GM21528 (cell line): ENCODE results near the gene ADCY6.

ENCODE experiments used
- ATAC-seq: cut with Tn5 transposase; IDR thresholded peaks from one replicate; pipeline ENCODE4 v1.9.1; 2021; ENCODE audit warnings: mild to moderate bottlenecking, moderate library complexity; ENCODE audit not compliant: unreplicated experiment, low FRiP score

Gene ADCY6

DNA sequence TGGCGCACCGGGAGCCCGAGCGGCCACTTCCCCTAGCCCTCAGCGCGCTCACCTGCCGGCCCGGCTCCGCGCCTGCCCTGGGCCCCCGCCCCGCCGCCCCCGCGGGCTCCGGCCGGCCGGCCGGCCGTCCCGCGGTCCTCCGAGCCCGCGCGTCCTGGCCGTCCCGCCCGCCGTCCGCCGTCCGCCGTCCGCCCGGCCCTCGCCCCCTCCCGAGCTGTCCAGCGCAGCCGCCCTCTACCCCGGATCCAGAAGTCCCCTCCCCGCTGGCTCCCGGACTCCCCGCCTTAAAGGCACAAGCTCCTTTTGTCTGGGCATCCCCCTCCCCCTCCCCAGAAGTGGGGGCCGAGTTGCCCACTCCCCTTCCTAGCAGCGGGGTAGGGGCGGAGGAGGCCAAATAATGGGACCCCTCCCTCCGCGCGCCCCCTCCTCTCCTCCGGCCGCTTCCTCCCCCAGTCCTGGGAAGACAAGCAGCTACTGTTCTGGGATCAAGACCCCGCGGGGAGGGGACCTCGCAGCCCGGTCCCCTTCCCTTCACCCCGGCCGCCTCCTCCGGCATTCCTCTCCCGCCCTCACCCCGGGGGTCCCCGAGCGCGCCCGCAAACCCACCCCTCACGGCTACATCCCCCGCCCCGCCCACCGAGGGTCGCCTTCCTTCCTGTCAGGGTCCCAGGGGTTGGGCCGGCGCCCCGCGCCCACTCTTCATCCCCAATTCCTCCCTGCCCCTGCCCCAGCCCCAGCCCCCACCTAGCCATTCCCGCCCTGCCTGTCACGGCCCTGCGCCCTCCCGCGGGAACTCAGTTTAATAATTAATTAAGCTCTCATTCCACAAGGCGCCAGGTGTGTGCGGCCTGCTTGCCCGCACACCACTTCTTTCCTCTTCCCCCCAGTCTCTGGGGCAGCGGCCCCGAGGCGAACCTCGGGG, at the start of gene ADCY6:
Gene ADCY6 (minus strand): TSS at position 236 of the 922 bp plus-strand sequence. CDS start 5,655 bp downstream, outside the sequence.
- ATAC-seq = no peak

DNA sequence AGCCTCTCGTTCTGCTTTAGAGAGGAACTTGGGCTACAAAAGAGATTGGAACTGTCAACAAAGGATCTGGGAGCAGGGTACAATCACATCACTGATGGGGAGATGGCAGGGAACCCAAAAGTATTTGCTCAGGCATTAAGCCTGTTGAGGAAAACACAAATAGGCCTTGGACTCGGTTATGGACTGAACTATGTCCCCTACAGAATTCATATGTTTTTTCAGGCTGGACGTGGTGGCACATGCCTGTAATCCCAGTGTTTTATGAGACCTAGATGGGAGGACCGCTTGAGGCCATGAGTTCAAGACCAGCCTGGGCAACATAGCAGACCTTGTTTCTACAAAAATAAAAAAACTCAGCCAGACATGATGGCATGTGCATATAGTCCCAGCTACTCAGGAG, 49.2 kb upstream of the ADCY6 start:
- ATAC-seq = no peak

DNA sequence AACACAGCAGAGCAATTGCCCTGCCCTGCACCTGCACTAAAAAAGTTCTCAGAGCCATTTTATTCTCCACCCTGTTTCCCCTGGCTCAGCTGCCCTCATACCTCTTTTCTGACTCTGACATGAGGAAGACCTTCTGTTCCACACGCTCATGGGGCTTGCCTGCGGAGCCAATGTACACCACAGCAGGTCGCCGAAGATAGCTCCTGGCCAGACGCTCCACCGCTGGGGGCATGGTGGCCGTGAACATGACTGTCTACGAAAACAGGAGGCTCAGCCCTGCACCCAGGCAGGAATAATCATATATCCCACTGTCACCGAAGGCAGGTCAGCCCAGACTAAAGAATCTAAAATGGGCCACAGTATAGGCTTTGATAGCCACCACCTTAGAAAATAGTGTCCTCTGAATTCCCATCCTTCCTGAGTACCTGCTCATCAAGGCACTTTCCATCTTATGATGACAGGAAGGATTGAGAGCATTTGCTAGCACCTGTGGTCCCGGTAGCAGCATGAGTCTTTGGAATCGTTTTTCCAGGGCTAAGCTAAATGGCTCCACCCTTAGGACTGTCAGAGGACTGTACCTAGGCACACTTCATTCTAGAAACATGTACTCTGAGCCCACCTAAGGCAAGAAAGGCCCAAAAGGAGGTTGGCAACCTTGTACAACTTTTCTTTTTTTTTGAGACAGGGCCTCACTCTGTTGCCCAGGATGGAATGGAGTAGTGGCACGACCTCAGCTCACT, 43.6 kb upstream of the ADCY6 start:
- ATAC-seq = no peak

DNA sequence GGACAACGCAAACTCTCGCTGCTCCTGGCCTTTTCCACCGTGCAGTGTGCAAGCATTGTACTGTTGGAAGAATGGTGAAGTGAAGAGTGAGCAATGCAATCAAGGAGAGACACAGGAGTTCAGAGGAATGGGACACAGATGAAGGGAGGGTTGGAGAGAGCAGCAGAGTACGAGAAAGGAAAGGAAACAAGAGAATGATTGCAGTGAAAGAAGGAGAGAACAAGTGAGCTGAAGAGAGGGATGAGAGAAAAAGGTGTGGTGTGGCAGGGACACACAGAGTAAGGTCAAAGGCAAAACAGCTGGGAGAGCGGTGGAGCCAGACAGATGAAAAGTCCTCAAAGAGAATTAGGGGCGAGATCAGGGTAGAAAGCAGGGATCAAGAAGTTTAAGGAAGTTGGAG, 42.4 kb upstream of the ADCY6 start:
- ATAC-seq = no peak

DNA sequence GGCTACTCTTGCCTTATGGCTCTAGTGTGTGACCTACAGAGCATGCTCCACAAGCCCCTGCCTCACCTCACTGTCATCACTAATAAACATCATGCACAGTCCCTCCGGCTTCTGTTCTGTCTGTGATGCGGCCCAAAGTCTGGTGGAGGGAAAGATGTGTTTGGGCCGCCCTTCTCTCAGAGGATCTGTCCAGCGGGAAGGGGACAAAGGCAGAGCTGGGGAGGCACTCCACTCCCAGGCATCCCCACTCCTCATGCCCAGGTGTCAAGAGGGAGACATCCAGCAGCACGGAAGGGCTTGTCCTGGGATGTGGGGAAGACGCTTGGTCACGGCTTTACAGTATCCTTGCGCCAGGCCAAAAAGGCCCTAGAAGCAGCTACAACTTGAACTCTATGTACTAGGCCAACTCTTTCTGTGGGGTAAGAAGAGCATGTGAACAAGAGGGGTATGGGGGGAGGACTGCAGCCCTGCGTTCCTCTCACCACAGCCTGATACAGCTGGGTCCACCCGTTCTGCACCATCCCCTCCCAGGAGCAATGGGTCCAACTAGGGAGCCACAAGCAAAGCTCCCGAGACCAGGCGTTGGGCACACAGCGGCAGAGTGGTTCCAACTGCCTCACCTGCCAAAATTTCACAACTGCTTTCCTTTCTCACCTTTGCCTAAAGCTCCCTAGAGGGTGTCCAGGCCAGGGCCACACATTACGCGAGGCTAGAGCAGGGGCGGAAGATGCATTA, 40.1 kb upstream of the ADCY6 start:
- ATAC-seq = no peak

DNA sequence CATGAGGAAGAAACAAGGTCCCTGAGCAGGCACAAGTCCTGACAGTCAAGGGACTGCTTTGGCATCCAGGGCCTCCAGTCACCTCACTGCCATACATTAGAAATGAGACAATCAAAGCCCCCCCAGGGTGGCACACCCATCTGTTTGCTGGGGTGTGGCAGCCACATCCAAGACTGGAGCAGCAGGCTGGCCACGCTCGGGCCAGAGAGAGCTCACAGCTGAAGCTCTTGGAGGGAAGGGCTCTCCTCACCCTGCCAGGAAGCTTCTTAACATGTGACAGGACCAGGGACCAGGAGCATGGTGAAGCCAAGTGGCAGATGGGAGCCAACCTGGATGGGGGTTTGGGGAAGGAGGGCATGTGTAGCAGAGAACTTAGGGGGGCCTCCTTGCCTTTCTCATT, 39.4 kb upstream of the ADCY6 start:
- no peak for ATAC-seq

DNA sequence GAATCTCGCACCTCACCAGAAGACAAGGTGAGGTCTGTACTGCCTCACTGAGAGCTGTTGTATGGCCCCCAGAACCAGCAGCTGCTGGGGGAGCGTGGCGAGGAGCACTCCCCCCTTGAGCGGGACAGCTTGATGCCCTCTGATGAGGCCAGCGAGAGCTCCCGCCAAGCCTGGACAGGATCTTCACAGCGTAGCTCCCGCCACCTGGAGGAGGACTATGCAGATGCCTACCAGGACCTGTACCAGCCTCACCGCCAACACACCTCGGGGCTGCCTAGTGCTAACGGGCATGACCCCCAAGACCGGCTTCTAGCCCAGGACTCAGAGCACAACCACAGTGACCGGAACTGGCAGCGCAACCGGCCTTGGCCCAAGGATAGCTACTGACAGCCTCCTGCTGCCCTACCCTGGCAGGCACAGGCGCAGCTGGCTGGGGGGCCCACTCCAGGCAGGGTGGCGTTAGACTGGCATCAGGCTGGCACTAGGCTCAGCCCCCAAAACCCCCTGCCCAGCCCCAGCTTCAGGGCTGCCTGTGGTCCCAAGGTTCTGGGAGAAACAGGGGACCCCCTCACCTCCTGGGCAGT, 38.7 kb upstream of the ADCY6 start:
- ATAC-seq = no peak

DNA sequence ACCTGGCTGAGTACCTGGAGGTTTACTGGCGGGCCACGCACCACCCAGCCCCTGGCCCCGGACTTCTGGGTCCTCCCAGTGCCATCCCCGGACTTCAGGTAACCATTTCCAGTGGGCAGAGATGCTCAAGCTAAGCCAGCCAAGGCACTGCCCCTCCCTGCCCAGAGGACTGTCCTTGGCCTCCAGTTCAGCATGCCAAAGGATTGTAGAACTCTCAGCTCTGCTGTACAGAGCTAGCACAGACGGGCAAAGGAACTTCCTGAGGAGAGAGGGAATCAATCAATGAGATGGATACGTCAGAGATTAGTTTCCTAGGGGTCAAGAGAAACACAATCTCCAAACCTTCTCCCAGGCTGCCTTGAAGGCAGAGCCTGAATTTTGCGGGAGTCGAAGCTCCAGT, 38.1 kb upstream of the ADCY6 start:
- ATAC-seq = no peak

DNA sequence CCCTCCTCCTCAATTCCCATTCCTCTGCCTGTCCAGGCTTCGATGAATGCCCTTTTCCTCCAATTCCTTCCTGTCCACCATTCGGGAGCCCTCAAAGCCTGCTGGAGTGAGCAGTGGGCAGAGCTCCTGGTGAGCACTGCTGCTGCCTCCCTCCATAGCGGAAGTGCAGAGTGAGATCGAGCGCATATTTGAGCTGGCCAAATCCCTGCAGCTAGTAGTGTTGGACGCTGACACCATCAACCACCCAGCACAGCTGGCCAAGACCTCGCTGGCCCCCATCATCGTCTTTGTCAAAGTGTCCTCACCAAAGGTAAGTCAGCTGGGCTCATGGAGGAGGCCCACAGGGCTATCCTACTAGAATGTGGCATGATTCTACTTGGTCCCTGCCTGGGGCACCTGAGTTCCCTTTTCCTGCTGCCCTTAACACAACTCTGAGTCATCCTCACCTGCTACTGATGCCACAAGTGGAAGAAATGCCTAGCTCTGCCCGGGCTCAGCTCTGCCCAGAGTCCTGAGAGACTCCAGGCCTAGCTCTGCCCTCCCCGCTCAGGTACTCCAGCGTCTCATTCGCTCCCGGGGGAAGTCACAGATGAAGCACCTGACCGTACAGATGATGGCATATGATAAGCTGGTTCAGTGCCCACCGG, 37.4 kb upstream of the ADCY6 start:
- ATAC-seq = no peak

DNA sequence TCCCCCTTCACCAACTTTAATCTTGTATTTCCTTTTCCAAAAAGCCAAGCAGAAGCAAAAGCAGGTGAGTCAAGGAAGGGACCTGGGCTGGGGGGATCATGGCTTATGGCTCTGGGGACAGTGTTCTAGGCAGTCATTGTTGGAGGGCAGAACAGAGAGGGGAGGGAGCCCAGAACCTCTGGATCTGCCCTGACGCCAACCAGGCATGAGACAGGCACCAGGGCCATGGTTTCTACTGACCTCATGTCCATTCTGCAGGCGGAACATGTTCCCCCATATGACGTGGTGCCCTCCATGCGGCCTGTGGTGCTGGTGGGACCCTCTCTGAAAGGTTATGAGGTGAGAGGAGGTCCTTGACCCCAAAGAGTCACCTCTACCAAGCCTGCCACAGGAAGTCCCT, 36.0 kb upstream of the ADCY6 start:
- no peak for ATAC-seq

DNA sequence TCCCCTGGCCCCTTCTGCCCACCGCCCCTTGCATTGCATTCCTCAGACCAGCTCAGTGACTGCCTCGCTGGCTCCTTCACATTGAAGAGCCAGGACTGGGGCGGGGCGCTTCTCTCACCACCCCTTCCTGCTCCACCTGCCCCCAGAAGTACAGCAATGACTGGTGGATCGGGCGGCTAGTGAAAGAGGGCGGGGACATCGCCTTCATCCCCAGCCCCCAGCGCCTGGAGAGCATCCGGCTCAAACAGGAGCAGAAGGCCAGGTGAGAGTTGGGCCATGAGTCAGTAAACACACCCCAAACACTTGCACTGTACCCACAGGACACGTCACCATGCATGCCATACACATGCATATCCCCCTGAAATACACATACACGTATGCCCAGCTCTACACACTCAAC, 35.2 kb upstream of the ADCY6 start:
- no peak for ATAC-seq

DNA sequence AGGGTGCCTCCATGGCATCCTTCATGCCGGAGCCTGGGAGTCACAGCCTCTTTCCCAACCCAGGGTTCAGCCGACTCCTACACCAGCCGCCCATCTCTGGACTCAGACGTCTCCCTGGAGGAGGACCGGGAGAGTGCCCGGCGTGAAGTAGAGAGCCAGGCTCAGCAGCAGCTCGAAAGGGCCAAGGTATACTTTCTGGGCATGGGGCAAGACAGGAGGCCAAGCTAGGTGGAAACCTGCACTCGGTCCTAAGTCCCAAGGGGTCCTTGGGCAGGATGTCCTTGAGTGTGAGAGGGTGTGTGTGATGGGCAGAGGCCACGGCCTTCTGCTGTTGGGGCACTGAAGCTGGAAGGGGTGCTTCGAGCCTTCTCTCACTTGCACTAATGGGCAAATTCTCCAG, 34.4 kb upstream of the ADCY6 start:
- no peak for ATAC-seq

DNA sequence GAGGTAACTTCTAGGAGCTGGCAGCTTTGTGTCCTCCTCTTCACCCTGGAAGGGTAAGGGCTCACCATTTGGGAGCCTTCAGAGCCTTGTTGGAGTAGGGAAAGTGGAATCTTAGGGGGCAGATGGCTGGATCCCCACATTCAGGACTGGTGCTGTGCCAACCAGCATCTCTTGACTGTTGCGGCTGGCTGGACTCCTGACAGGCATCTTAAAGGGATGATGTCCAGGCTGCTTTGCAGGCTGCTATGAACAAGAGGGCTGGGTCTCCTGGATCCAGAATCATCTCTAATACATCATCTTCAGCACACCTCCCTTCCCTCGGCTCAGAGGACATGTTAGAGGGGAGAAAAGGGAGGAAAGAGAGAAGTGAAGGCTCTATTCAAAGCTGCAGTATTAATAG, 33.8 kb upstream of the ADCY6 start:
- no peak for ATAC-seq

DNA sequence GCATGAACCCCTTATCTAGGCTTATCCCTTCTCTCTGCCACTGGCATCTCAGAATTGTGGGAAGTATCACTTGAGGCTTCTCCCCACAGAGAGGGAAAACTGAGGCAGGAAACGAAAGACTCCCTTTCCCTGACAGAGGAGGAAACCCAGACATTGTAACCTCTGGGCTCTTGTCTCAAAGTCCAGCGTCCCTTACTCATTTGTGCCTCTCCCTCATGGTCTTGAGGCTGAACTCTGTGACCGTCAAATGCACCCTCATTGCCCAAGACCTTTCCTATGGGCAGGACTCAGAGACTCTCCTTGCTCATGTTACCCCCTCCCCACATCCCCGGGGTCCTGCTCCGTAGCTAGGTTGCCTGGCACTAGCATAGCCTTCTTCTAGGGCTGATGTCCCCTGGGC, 33.2 kb upstream of the ADCY6 start:
- ATAC-seq = no peak

DNA sequence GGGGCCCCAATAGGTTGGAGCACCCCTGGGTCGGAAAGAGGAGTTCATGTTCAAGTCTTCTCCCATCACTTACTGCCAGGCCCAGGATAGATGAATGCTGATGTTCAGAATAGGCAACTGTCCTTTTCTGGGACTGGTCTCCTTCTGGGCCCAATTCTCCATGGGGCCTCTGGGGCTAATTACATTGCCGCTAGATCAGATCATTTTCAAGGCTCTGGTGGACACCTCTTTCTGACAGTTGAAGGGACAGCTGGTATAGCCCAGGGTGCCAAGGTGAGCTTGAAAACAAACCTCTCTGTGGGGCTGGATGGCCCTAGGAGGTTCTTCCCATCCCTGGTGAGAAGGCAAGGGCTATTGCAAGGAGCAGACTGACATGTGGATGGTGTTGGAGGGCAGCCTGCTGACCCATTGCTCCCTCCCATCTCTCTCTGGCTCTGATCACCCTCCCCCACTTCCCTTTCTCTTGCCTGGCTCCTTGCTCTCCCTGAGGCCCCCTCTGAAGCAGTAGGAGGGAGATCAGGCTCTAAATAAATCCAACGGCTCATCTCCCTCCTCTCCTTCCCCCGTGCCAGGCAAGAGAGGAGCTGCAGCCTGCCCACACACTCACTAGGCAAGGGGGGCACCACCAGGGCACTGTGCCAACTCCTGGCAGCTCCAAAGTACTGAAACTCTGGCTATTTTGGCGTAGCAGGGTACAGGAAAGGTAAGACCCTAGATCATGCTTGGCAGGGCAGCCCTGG, 31.3 kb upstream of the ADCY6 start:
- ATAC-seq = no peak

DNA sequence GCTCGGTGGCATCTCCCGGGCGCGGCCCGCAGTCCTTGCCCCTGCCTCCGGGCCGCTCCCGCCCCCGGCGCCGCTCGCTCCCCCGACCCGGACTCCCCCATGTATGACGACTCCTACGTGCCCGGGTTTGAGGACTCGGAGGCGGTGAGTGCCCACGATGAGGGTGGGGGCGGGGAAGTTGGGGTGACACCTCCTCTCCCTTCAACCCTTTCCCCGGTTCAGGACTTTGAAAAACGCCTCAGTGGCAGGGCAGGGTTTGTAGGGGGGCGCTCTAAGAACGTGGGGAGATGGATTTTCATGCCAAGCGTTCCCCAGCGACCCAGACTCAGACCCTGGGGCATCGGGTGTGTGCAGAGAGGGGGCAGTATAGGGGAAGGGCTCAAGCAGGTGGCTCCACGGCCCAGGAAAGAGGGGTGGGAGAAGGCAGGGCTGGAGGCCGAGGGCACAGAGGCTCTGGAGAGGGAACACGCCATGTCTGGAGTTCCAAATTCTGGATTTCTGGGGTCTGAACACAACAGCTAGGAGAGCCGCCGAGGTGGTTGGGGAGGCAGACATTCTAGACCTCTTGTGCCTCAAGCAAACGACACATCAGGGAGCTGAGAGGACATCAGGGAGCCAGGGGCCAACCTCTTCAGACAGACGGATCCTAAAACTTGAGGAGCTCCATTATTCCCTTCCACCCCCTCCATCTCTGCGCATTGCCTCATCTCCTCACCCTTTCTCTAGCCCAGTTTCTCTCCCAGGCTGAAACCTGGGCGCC, 30.1 kb upstream of the ADCY6 start:
- ATAC-seq = no peak

DNA sequence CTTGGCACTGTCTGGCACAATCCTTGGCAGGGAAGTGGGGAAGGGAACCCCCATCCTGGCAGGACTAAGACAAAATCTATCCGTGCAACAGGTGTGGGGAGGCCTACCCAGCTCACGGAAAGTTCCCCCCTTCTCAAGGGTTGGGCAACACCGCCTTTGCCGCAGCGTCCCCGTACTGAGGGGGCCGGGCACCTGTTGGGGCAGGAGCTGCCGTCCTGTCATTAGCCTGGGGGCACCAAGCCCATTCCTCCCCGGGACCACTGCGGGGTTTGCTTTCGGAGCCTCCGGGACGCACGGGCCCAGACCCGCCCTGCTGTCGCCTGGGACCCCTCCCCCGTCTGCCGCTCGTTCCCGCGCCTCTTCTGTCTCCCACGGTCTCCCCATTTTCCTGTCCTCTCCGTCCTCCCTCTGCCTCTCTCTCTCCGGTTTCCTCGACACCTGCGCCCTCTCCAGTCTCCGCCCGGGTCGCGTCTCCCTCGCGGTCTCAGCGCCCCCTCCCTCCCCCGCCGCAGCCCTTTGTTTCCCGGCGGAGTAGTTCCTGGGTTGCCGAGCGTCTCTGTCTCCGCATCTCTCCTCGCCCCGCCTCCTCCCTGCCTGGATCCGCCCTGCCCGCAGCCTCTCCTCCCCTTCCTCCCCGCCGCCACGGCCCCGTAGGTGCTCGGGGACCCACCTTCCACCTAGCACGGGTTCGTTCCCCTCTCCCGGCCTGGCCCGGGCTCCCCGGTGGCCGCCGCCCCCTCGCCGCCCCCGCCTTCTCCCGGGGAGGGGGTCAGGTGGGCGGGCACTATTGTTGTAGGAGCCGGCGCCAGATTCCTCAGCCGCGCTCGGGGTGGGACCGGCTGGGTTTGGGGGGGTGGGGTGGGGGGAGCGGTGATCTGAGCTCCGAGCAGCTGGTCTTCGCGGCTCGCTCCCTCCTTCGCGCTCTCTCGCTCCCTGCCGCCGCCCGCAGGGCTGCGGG, 29.3 kb upstream of the ADCY6 start, which contains the start of gene CACNB3:
Gene CACNB3 (plus strand): TSS at position 624 of the 958 bp plus-strand sequence. CDS start 434 bp downstream, outside the sequence.
- no peak for ATAC-seq
